Stimulated activated naive B cell treated with anti-CD40 and anti-IgM and Interleukin-4, amounts not matched to agents 10 μg/mL and 1 μg/mL and 100 μg/mL, for 72 hours (primary cell): Measurements from ENCODE around the gene PTPRK.
"Not testable (repeated sequence)": the region's sequence is repeated elsewhere in the genome, so short reads cannot be mapped to it uniquely, and the experiment has no call there.

Source experiments
- ATAC-seq, 2 donors: fragments of 150-1000 bp; cut with Tn5 transposase; replicated peaks; 2 replicates each; pipeline ENCODE4 v1.10.0; 2021; ENCODE audit warnings: moderate library complexity in 1 of 2
- DNase-seq: peaks from one replicate; pipeline ENCODE4 v3.0.0; 2021
- H3K27ac Mint-ChIP-seq: one replicate; pipeline ENCODE4 v1.8.0; 2022; ENCODE audit warnings: mild to moderate bottlenecking, mixed read lengths
- H3K27me3 Mint-ChIP-seq, 2 donors: one replicate each; pipeline ENCODE4 v1.8.0; 2022; ENCODE audit warnings: mixed read lengths in 2 of 2
- H3K36me3 Mint-ChIP-seq, 2 donors: one replicate each; pipeline ENCODE4 v1.8.0; 2022; ENCODE audit warnings: mixed read lengths in 2 of 2, mild to moderate bottlenecking in 1 of 2
- H3K4me1 Mint-ChIP-seq, 2 donors: one replicate each; pipeline ENCODE4 v1.8.0; 2022; ENCODE audit warnings: mixed read lengths in 2 of 2, mild to moderate bottlenecking in 1 of 2
- H3K4me3 Mint-ChIP-seq, 2 donors: one replicate each; pipeline ENCODE4 v1.8.0; 2022; ENCODE audit warnings: mild to moderate bottlenecking in 2 of 2, mixed read lengths in 2 of 2, moderate library complexity in 1 of 2
- H3K9me3 Mint-ChIP-seq, 2 donors: one replicate each; pipeline ENCODE4 v1.8.0; 2022; ENCODE audit warnings: mixed read lengths in 2 of 2, mild to moderate bottlenecking in 1 of 2

PTPRK gene

DNA sequence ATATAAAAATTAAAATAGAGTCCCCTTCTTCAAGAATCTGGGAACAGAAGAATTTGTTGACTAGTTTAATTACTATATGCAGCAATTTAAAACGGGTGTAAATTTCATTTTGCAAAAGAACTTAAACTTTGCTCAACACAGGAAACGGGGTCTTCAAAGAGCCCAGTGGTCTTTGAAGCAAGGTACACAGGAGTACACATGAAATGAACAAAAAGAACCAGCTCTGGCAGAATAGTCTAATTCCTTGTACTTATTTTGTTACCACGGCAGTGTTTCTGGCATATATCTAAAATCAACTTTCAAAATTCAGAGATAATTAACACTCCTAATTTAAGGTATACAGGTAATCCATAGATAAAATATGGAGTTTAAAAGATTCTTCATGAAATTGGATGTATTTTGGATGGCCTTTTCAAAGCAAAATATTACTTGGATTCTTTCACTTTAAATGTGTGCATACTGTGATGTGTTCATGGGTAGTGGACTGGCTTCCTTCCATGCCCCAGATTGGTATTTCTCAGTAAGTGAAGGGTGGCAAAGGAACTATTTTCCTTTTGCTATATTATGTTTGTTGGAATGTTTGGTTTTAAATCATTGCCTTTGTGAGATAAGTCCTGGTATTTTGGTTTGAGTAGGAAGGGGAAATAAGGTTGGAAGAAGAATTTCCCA is 522.8 kb downstream of the PTPRK start:
- no peak overlapping the region for H3K27ac Mint-ChIP-seq
- H3K4me1 Mint-ChIP-seq, result no peaks in the 10 kb centered on the region
- H3K9me3 Mint-ChIP-seq, result no peaks in the 10 kb centered on the region
- no peaks in the 10 kb centered on the region for H3K27me3 Mint-ChIP-seq
- DNase-seq (no peak), ATAC-seq (no peak)
- no peak overlapping the region for H3K4me3 Mint-ChIP-seq
- peaks cover 14 to 15% of the 10 kb centered on the region in 2 donors for H3K36me3 Mint-ChIP-seq

DNA sequence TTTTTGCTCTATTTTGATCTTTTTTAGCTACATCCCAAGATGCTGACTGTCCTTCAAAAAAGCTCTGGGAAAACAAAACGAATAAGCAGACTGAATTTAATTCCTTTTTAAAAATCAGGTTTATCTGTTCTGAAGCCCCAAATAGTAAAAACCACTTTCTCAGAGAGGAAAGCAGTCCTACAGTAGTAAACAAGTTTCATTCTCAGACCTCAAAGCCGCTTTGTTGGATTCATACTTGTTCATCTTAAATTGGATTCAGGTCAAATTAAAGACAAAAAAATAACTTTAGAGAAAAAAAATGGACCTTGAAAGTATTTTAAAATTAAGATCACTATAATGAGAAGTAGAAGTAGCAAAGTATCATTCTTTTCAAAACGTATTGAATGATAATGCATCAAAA is 523.5 kb downstream of the PTPRK start:
- H3K4me3 Mint-ChIP-seq, result no peak overlapping the region
- no peak for DNase-seq
- H3K27me3 Mint-ChIP-seq, result no peaks in the 10 kb centered on the region
- H3K36me3 Mint-ChIP-seq, result peaks cover 15% of the 10 kb centered on the region in 2 donors
- H3K9me3 Mint-ChIP-seq, result no peaks in the 10 kb centered on the region
- H3K4me1 Mint-ChIP-seq, result no peaks in the 10 kb centered on the region
- ATAC-seq, result no peak
- no peak overlapping the region for H3K27ac Mint-ChIP-seq

DNA sequence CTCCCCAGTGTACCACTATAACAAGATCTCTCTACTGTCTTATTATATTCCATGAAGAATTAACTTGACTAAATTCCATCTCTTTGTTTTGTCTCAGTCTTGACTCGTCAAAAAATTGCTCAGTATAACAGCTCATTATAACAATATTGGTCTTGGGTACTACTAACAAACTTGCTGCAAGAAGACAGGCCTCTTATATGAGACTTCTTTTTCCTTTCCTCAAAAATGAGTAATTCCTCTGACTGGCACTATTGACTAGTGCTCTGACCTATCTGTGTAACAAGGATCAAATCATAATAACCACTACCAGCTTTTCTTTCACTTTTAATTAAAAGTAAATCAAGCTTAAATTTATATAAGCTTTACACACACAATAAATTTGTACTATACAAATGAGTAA is 528.3 kb downstream of the PTPRK start:
- no peaks in the 10 kb centered on the region for H3K4me1 Mint-ChIP-seq
- ATAC-seq (no peak), DNase-seq (no peak)
- no peaks in the 10 kb centered on the region for H3K9me3 Mint-ChIP-seq
- H3K27me3 Mint-ChIP-seq, result no peaks in the 10 kb centered on the region
- no peak overlapping the region for H3K27ac Mint-ChIP-seq
- H3K4me3 Mint-ChIP-seq, result no peak overlapping the region
- peaks cover 6 to 12% of the 10 kb centered on the region in 2 donors for H3K36me3 Mint-ChIP-seq

DNA sequence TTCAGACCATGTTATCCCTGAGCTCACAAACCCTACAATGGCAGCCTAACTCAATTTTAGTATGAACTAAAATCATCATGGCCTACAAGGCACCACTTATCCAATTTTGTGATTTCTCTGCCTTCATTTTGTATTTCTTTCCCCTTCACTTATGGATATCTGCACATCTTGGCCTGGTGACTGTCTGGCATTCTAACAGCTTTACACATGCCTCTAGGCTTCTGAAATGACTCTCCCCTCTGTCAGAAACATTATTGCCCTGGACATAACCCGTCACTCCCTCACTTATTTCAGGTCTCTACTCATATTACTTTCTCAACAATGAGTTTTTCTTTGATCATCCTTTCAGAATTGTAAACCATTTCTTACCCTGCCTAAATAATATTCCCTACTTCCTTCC is 530.3 kb downstream of the PTPRK start:
- Mint-ChIP-seq H3K27ac (no peak overlapping the region), H3K27me3 (no peaks in the 10 kb centered on the region), H3K9me3 (no peaks in the 10 kb centered on the region), H3K36me3 (peaks cover 6 to 12% of the 10 kb centered on the region in 2 donors), H3K4me1 (no peaks in the 10 kb centered on the region), H3K4me3 (no peak overlapping the region)
- ATAC-seq (no peak), DNase-seq (no peak)

DNA sequence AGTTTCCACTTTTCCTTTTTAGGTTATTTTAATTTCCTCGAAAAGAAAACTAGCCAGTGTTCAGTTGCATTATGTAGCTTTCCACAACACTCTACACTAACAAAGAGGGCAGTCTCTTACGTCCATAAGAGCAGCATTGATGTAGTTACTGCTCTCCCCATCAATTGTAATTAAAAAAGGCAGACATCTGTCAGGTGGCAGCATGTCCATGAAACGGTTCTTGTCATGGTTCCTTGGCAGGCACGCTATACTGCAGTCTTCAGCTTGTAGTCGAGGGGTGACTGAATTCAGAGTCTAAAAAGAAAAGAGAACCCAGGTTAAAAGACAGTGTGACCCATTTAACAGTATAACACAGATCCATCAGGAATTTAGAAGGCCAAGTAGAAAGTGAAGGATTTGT is 539.4 kb downstream of the PTPRK start:
- Mint-ChIP-seq H3K4me3 (no peak overlapping the region), H3K27me3 (no peaks in the 10 kb centered on the region), H3K4me1 (peaks cover 7 to 8% of the 10 kb centered on the region in 2 donors), H3K36me3 (peaks cover 10 to 26% of the 10 kb centered on the region in 2 donors), H3K9me3 (peaks cover 0 to 2% of the 10 kb centered on the region in 2 donors), H3K27ac (no peak overlapping the region)
- ATAC-seq (no peak), DNase-seq (no peak)

DNA sequence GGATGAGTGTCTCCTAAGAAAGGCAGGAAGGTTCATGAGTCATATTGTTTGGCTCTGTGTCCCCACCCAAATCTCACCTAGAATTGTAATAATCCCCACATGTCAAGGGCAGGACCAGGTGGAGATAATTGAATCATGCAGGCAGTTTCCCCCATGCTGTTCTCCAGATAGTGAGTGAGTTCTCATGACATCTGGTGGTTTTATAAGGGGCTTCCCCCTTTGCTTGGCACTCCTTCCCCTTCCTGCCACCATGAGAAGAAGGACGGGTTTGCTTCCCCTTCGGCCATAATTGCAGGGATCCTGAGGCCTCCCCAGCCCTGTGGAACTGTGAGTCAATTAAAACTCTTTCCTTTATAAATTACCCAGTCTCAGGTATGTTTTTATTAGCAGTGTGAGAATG is 542.2 kb downstream of the PTPRK start:
- H3K4me1 Mint-ChIP-seq, H3K9me3 Mint-ChIP-seq, H3K4me3 Mint-ChIP-seq, H3K27me3 Mint-ChIP-seq: not testable (repeated sequence)
- Mint-ChIP-seq H3K36me3 (peaks cover 14 to 25% of the 10 kb centered on the region in 2 donors), H3K27ac (peak overlapping the region; percentile 44)
- peak; percentile 69 to 80 for ATAC-seq
- peak; percentile 6 for DNase-seq

DNA sequence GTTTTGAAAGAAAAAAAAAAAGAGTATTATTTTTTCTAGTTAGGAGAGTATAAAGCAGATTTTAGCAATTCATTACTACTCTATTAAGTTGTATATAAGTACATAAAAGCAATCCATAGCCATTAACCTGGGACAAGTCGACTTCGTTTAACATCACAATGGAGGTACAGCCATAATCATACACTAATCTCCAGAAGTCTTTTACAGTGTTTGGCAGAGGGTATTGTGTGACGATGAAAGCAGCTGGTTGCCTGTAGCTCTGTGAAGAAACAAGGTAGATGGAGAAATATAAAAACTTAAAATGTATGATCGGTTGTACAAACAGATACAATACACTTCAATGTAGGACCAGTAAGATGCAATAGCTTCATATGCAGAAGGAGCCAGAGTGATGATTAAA is 543.6 kb downstream of the PTPRK start:
- Mint-ChIP-seq H3K27ac (no peak overlapping the region), H3K27me3 (no peaks in the 10 kb centered on the region), H3K4me1 (peaks cover 7 to 8% of the 10 kb centered on the region in 2 donors), H3K36me3 (peaks cover 14 to 35% of the 10 kb centered on the region in 2 donors), H3K9me3 (peaks cover 0 to 2% of the 10 kb centered on the region in 2 donors), H3K4me3 (no peak overlapping the region)
- ATAC-seq, result no peak
- DNase-seq, result no peak

DNA sequence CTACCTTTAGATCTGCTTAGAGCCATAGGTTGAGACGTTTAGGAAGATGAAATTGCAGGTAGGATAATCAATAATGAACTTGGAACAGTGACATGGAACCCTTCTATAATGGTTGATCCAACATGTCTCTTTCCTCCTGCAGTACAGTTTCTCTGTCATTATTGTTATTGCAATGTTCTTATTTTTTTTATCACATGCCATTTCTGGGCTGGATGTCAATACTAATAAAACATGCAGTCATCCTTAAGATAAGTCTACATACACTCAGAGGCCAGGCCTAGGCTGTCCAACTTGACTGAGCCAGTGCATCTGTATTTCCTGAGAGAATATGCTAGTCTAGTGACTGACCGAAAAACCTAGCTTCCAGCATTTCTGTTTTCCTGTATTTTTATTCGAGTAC is 544.3 kb downstream of the PTPRK start:
- peaks cover 0 to 2% of the 10 kb centered on the region in 2 donors for H3K9me3 Mint-ChIP-seq
- H3K27me3 Mint-ChIP-seq, result no peaks in the 10 kb centered on the region
- no peak overlapping the region for H3K27ac Mint-ChIP-seq
- DNase-seq, result no peak
- H3K4me3 Mint-ChIP-seq, result no peak overlapping the region
- ATAC-seq, result no peak
- peaks cover 14 to 32% of the 10 kb centered on the region in 2 donors for H3K36me3 Mint-ChIP-seq
- peaks cover 7 to 8% of the 10 kb centered on the region in 2 donors for H3K4me1 Mint-ChIP-seq

DNA sequence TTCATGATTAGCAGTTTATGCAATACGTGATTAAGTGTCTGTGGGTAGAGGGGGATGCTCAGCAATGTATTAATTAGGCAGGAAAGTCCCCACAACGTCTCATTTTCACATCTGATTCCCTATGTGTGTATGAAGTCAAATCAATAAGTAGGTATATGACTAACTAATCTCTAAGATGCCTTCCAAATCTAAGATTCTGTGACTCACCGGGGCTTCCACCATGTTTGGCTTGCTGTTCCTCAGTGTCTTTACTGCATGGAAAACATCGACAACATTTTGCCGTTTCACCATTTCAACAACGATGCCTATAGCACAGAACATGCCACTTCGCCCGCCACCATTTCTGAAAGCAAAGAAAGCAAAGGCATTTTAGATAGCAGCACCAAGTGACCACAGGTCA is 547.6 kb downstream of the PTPRK start:
- Mint-ChIP-seq H3K9me3 (no peaks in the 10 kb centered on the region), H3K27ac (no peak overlapping the region), H3K4me3 (no peak overlapping the region), H3K36me3 (peaks cover 15 to 28% of the 10 kb centered on the region in 2 donors), H3K4me1 (peaks cover 0 to under 1% of the 10 kb centered on the region in 2 donors), H3K27me3 (no peaks in the 10 kb centered on the region)
- ATAC-seq (no peak), DNase-seq (no peak)

DNA sequence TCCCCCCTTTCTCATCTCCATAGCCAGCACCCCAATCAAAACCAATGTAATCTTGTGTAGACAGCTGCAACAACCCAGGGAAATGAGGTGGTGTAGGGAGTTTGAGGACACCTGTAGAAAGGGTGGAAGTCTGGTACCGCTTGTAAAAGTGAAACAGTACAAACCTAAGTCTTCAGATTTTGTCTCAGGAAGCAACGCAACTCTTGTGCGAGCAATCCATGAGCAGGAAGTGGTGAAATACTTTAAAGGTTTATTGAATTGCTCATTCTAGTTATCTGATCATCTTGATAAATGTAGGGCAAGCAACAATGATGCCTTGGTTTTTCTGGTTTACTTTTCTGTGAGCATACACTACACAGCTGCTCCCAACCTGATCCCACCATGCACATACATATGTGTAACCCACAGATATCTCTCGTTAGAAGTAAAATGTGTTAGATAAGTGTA is 548.4 kb downstream of the PTPRK start:
- Mint-ChIP-seq H3K4me1 (no peaks in the 10 kb centered on the region), H3K27me3 (no peaks in the 10 kb centered on the region), H3K9me3 (no peaks in the 10 kb centered on the region), H3K4me3 (no peak overlapping the region), H3K27ac (no peak overlapping the region), H3K36me3 (peaks cover 18 to 34% of the 10 kb centered on the region in 2 donors)
- DNase-seq, result no peak
- ATAC-seq, result no peak

DNA sequence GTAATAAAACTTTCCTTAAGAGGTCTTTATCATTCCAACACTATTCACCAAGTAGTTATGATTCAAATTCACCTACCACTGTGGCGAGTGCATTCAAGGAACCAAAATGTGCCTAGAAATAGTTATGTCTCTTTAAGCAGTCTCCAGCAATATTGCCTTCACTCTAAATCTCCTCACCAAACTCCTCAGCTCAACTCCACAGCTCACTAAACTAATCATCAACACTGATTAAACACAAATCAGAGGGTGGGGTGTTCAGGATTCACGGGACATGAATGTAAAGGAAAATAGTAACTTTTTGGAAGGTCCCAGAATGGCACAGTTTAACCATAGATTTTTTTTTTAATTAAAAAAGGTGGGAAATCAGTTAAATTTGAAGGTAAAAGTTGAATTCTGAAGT is 549.0 kb downstream of the PTPRK start:
- no peaks in the 10 kb centered on the region for H3K4me1 Mint-ChIP-seq
- no peak for ATAC-seq
- H3K9me3 Mint-ChIP-seq, result no peaks in the 10 kb centered on the region
- H3K4me3 Mint-ChIP-seq, result no peak overlapping the region
- no peak for DNase-seq
- H3K27me3 Mint-ChIP-seq, result no peaks in the 10 kb centered on the region
- H3K27ac Mint-ChIP-seq, result no peak overlapping the region
- H3K36me3 Mint-ChIP-seq, result peaks cover 16 to 32% of the 10 kb centered on the region in 2 donors

DNA sequence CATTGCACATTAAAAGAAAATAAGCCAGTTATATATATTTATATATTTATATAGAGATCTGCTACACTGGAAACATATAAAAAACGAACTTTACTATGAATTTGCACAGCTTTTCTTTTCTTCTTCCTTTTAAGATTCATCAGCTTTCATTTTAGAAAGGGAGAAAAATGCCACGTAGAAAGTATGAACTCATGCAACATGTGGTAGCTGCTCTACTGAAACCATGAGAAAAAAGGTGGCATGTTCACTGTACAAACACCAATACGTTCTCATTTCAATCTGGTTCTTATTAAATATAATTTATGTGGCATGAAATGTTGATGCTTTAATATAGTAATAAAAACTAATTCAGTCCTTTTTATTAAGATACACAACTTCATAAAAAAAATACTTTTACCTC is 550.7 kb downstream of the PTPRK start:
- no peak for DNase-seq

DNA sequence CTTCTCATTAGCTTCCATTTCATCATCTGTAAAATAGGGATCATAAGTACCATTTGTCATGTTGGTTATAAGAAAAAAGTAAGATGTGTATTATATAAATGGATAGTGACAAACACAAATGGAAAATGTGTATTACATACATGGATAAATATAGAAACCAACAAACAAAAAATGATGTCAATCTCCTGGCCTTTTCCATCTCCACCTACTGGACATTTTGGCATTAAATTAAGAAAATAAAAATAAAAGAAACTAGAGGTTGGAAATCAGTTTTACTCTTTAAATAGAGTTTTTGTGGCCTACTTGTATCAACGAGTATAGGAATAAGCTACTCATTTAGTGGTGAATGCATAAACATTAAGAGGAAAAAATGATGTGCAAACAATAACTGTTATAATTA is 552.0 kb downstream of the PTPRK start:
- DNase-seq (no peak), ATAC-seq (no peak)
- H3K9me3 Mint-ChIP-seq, result no peaks in the 10 kb centered on the region
- peaks cover 10 to 25% of the 10 kb centered on the region in 2 donors for H3K36me3 Mint-ChIP-seq
- H3K4me3 Mint-ChIP-seq, result no peak overlapping the region
- H3K27me3 Mint-ChIP-seq, result no peaks in the 10 kb centered on the region
- no peaks in the 10 kb centered on the region for H3K4me1 Mint-ChIP-seq
- no peak overlapping the region for H3K27ac Mint-ChIP-seq

More for the DNA sequence above, 550.7 kb downstream of the PTPRK start:
- no peak for ATAC-seq
- Mint-ChIP-seq H3K36me3 (peaks cover 15 to 25% of the 10 kb centered on the region in 2 donors), H3K4me1 (no peaks in the 10 kb centered on the region), H3K27ac (no peak overlapping the region), H3K27me3 (no peaks in the 10 kb centered on the region), H3K4me3 (no peak overlapping the region), H3K9me3 (no peaks in the 10 kb centered on the region)

DNA sequence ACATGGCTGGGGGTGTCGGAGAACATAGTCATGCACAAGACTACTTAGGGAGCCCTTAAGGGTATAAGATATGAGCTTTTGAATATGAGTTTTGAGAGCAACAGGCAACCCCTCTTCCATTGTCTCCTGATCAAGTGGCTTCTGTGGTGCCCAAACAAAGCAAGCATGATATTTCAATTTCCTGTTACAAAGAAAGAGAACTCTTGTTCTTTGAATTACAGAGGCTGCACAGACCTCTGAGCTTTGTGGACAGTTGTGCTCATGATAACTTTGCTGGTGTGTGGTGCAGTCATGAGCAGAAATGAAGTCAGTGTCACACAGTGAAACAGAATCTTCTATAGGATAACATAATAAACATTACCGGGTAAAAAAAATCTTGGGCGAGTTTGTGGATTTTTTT is 552.7 kb downstream of the PTPRK start:
- peaks cover 10 to 21% of the 10 kb centered on the region in 2 donors for H3K36me3 Mint-ChIP-seq
- no peaks in the 10 kb centered on the region for H3K4me1 Mint-ChIP-seq
- H3K27ac Mint-ChIP-seq, result no peak overlapping the region
- H3K9me3 Mint-ChIP-seq, result no peaks in the 10 kb centered on the region
- no peak for DNase-seq
- H3K27me3 Mint-ChIP-seq, result no peaks in the 10 kb centered on the region
- ATAC-seq, result no peak
- no peak overlapping the region for H3K4me3 Mint-ChIP-seq

DNA sequence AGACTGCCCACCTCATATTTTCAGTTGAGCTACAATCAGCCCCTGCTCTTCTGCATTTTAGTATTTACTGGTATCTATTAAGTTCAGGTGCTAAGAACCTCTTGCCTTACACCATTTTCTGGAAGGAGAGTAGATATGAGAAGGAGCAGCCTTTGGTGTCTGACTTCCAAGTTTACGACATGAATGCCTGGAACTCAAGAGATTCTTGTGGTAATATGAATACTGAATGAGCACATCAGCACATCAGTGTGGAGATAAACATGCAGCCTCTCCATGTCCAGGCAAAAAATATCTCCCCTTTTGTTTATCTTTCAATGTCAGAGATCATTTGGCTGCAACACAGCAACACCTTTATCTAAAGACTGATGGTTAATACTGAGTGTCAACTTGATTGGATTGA is 553.8 kb downstream of the PTPRK start:
- ATAC-seq, result no peak
- no peaks in the 10 kb centered on the region for H3K27me3 Mint-ChIP-seq
- peaks cover 7 to 12% of the 10 kb centered on the region in 2 donors for H3K36me3 Mint-ChIP-seq

More for the DNA sequence above, 553.8 kb downstream of the PTPRK start:
- no peak overlapping the region for H3K27ac Mint-ChIP-seq
- no peaks in the 10 kb centered on the region for H3K4me1 Mint-ChIP-seq
- no peak overlapping the region for H3K4me3 Mint-ChIP-seq
- H3K9me3 Mint-ChIP-seq, result no peaks in the 10 kb centered on the region
- no peak for DNase-seq
